GM19324 (cell line): ENCODE results near the gene UBE2J2.
A peak's percentile ranks its signal among the peaks of the same experiment; 100 is the strongest.

Source experiments
- ATAC-seq: cut with Tn5 transposase; IDR thresholded peaks from one replicate; pipeline ENCODE4 v1.9.1; 2021; ENCODE audit warnings: mild to moderate bottlenecking, moderate library complexity; ENCODE audit not compliant: unreplicated experiment, low FRiP score

The UBE2J2 gene

DNA sequence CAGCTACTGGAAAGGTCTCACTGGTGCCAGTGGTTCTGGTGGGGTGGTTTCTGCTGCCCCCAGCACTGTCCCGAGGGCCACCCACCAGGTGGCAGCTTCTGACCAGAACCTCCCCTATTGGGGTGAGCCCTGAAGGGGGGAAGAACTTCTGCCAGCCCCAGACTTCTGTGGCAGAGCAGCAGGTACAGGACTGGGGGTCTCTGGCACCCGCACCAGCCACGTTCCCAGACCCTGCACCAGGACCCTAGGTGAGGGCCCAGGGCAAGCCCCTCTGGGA is 36.4 kb upstream of the UBE2J2 start:
- ATAC-seq, result no peak

DNA sequence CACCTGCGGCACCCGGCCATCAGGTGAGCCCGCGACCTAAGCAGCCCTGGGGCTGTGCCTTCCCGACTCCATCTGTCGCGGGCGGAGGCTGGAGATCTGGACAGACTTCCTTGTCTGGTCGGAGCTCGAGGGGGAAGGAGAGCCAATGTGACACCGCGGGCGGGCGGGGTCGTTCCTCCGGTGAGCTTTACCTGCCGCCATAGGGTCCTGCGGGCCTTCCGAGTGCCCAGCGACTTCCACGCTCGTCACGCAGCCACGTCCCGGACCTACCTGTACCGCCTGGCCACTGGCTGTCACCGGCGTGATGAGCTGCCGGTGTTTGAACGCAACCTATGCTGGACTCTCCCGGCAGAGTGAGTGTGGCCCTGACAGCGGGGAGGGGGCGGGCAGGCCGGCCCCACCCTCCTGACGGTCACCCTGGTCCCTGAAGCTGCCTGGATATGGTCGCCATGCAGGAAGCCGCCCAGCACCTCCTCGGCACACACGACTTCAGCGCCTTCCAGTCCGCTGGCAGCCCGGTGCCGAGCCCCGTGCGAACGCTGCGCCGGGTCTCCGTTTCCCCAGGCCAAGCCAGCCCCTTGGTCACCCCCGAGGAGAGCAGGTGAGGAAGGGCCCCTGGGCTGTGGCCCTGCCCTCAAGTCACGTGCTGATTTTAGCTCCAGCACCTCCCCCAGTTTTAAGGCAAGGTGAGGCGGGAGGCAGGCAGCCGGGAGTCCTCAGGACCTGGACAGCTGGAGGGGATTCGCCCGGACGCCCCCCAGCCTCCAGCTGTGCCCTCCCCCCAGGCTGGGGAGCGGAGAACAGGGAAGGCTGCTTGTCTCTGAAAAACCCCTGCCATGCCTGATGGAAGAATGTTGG is 35.8 kb upstream of the UBE2J2 start:
- ATAC-seq, result no peak

DNA sequence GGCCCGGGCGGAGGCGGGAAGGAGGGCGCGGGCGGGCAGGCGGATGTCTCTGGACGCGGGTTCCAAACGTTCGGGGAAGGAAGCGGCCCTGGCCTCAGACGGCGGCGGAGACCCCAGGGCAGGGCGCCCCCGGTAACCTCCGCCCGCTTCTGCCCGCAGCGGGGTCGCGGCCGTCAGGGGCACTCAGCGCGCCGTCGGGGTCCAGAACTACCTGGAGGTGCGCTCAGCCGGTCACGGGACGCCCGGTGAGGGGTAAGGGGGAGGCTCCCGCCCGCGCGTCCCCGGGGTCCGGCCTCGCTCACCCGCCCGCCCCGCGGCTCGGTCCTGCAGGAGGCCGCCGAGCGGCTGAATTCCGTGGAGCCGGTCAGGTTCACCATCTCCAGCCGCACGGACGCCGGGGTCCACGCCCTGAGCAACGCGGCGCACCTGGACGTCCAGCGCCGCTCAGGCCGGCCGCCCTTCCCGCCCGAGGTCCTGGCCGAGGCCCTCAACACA is 35.1 kb upstream of the UBE2J2 start:
- ATAC-seq, result peak; percentile 0

GRCh38 chr1:1307923-1308755 is 34.5 kb upstream of the UBE2J2 start, which contains the start of the genes ACAP3 and PUSL1:
TSS of gene ACAP3 (minus strand) at chr1:1307930. CDS start at chr1:1307815, 115 bp downstream.
TSS of gene PUSL1 (plus strand) at chr1:1308597. CDS start at chr1:1308644, 47 bp downstream.
- peak; percentile 76 for ATAC-seq

GRCh38 chr1:1307261-1307922 is 33.7 kb upstream of the UBE2J2 start:
- ATAC-seq, result peak; percentile 16

DNA sequence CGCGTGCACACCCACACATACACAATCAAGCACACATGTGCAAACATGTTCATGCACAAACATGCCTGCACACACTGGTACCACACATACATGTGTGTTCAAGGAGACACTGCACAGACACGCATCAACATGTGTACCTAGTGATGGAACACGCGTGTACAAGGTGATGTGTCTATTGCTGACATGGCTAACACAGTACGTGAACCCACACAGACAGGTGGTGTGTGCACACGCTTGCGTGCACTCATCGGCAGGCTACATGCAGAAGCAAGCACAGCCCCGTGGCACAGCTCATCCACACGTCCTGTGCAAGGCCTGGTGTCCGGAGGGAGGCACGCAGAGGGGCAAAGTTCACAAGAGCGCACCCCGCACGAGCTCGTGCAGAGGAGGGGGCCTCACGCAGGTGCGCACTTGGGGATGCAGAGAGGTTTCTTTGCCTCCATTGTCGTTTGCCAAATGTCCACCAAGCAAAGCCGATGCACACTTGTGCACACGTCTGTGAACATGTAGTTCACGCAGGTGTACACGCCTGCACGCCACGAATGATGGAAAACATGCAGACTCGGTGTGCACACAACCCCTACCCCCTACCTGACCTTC is 33.1 kb upstream of the UBE2J2 start:
- no peak for ATAC-seq

DNA sequence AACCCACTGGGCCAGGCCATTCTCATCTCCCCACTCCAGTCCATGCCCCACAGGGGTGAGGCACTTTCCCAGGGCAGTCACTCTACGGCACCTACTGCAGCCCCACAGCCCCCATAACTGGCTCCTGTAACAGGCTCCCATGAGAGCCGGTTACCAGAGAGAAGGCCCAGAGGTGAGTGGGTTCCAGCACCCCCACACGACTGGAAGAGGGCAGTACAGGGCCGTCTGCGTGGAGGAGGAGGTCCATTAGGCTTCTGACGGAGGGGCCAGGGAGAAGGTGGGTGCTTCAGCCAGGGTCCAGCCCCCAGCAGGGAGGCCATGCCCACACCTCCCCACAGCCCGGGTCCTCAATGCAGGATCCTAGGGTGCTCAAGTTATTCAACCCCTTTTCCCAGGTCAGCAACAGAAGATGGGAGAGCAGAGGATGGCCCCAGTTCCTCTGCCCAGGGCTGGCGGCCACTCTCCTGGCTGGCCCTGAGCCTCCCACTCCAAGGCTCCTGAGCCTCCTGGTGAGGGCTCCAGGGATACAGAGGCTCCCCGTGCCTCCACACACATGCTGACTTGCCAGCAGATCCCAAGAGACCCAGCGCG is 32.5 kb upstream of the UBE2J2 start:
- ATAC-seq, result no peak

DNA sequence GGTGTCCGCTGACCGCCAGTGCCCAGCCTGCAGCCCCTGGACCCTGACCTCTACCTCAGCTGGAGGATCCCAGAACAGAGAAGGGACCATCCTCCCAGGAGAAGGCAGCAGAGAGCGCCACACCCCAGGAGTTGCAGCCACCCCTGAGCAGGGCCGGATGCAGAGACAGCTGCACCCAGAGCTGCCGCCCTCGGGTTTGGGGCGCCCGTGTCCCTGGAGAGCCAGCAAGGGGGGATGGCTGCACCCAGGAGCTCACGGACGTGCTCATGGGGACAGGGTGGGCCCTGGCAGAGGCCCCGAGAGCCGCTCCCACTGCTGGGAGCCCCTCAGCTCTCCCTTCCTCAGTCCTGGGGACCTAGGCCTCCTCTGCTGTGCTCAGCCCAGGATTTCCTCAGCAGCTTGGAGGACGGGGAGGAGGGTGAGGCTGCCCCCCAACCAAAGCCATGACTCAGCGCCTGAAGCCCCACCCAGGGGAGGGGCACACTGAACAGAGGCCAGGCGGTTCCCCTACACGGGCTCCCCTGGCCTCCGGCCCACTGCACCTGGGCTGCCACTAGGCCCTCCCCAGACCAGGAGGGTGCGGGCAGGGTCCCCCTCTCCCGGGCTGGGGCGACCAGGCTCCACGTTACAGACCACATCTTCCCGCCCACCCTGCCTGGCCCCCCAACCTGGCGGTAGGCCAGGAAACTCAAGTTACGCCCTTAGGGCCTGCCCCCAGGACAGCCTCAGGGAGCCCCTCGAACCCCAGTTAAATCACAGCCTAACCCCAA is 31.8 kb upstream of the UBE2J2 start:
- no peak for ATAC-seq

DNA sequence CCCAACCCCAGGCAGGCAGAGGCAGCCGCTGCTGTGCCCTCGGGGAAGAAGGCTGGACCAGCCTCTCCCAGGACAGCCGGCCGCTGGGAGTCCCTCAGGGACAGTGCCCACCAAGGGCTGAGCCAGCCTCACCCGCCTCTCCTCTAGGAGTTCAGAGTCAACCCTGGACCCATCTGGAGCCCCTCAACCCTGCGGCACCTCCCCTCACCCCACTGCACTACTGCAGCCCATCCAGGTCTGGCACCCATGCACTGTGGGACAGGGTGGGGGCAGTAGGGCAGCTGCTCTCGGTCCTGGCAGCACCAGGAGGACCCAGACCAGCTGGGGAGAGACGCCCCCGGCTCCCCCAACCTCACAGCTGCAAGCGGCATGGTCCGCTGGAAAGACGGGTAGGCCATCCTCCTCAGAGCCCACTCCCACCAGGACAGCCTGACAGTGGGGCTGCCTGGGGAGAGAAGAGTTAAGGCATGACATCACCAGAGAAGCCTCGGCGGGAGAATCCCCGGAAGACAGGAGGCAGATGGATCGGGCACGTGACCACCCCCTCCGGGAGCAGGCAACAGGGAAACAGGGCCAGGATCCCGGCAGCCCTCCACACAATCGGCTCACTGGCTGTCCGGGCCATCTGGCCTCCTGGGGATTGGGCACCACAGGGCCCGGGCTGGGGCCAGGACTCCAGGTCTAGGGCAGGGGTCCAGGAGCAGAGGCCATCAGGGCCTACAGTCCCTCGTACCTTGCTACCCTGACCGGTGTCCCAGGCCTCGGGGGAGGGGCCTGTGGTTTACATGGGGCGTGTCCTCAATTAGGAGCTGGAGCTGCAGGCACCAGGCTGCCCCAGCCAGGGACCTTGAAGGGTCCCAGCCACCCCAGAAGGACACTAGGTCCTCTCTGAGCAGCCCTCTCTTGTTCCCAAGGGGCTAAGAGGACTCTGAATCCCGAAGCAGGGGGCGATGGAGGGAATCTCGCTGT is 31.0 kb upstream of the UBE2J2 start:
- no peak for ATAC-seq

DNA sequence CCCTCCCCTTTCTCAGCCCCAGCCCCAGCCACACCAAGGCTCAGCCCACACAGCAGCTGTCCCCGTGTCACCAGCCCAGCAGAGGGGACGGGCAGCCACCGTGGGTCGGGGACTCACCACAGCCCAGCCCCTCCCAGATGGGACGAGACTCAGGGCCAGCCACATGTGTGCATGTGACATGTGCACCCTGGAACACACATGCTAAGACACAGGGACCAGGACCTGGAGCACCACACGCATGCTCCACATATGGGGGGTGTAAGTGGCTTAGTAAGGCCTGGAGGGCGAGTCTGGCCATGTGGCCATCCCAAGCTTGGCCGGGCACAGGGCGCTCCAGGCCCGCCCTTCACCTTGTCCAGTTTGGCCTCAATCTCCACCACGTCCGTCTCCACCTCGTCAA is 30.1 kb upstream of the UBE2J2 start:
- ATAC-seq, result no peak

GRCh38 chr1:1302951-1303509 is 29.4 kb upstream of the UBE2J2 start:
- no peak for ATAC-seq

DNA sequence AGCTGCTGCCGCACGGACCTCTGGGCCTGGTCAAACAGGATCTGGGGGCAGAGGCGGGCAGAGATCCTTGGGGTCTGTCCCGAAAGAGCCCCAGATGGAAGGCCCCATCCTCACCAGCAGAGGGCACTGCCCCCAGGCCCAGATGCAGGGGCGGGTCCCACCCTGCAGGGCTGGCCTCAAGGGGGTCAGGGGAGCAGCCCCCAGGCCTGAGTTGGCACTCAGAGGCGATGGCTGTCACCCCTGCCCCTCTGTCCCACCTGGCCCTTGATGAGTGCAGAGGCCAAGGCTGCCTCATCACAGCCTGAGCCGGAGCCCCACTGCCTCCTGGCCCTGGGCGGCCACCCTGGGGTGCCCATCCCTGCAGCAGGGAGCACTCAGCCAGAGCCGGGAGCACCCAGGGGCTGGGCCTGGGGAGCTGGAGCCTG is 28.4 kb upstream of the UBE2J2 start:
- no peak for ATAC-seq

GRCh38 chr1:1300352-1300739 is 26.7 kb upstream of the UBE2J2 start:
- ATAC-seq, result no peak

DNA sequence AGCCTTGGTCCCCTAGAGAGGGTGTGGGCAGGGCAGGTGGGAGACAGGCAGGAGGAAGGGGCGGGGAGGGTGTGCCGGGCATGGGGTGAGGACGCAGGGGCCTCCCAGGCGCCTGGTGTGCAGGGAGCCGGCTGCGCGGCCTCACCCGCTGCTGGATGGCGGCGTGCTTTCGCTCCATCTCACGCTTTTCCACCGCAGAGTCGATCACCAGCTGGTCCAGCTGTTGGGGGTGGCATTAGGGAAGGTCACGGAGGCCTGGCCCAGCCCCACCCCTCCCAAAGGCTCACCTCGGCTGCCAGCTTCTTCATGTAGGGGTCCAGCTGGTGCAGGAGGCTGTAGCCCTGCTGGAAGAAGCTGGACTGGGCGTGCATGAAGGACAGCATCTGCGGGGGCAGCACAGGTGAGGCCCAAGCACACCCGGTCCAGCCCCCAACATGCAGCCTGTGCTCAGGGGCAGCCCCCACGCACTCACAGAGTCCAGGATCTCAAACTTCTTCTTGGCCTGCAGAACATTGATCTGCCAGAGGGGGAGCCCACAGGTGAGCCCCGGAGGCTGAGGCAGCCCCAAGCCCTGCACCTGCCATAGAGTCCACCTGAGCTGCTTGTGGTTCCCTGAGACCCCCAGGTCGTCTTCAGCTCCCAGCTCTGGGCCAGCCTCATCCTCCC is 26.2 kb upstream of the UBE2J2 start:
- no peak for ATAC-seq

DNA sequence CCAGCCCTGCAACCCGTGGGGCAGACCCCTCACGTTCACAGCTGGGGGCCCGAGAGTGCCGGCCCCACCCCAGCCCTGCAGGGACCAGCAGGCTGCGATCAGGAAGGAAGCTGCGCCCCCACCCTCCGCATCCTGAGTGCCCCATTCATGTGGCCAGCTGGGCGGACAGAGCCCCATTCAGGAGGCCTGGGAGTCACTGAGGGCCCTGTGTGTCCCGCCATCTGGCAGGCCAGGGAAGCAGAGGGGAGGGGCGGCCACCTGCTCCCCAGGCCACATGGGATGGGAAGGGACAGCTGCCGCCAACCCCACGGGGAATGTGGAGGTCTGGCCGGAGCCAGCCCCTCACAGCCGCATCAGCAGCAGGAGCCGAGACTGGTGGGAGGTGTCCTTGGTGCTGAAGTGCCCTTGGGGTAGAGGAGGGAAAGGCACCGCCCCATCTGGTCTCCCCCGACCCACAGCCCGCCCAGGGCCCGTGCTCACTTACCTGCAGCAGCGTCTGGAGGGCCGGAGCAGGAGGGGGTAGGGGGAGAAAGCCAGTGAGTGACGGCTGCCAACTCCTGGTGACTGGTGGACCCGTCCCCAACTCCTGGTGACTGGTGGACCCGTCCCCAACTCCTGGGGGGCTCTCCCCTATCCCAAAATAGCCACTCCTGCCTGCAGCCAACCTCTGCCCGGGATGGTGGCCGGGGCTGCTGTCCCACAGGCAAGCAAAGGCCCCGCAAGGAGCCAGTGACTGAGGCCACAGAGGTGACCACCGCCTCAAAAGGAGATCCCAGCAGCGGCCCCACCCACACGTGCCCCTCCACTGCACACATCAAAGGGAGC is 25.4 kb upstream of the UBE2J2 start:
- no peak for ATAC-seq

GRCh38 chr1:1297802-1298424 is 24.3 kb upstream of the UBE2J2 start:
- no peak for ATAC-seq
